RWPE2 (cell line): ENCODE data around the gene TSPEAR.

Source experiments
- ATAC-seq: fragments of 200-7000 bp; cut with Tn5 transposase; 3 replicates; pipeline ENCODE4 v1.9.1; 2021; ENCODE audit warnings: low read depth
- DNase-seq: peaks from one replicate; pipeline ENCODE4 v3.0.0-alpha.2; 2020; ENCODE audit warnings: low spot score
- H3K27ac ChIP-seq: fragments of 450-650 bp; 2 replicates; pipeline ENCODE4 v1.5.1; 2017; ENCODE audit warnings: mild to moderate bottlenecking; ENCODE audit not compliant: poor library complexity, severe bottlenecking
- H3K27me3 ChIP-seq: fragments of 250-450 bp; sonication (Bioruptor Pico); 2 replicates; pipeline ENCODE4 v1.5.1; 2021; ENCODE audit warnings: mild to moderate bottlenecking, moderate library complexity; ENCODE audit not compliant: insufficient read depth, poor library complexity, severe bottlenecking
- H3K36me3 ChIP-seq: fragments of 250-450 bp; sonication (Bioruptor Pico); 2 replicates; pipeline ENCODE4 v1.5.1; 2020; ENCODE audit warnings: low read depth, mild to moderate bottlenecking, moderate library complexity
- H3K4me1 ChIP-seq: fragments of 250-450 bp; sonication (Bioruptor Pico); 2 replicates; pipeline ENCODE4 v1.5.1; 2021; ENCODE audit warnings: mild to moderate bottlenecking, moderate library complexity; ENCODE audit not compliant: insufficient read depth, poor library complexity, severe bottlenecking
- H3K4me3 ChIP-seq: fragments of 250-450 bp; sonication (Bioruptor Pico); 2 replicates; pipeline ENCODE4 v1.5.1; 2021; ENCODE audit warnings: mild to moderate bottlenecking, moderate library complexity; ENCODE audit not compliant: severe bottlenecking
- H3K9me3 ChIP-seq: fragments of 250-450 bp; sonication (Bioruptor Pico); 2 replicates; pipeline ENCODE4 v1.5.1; 2021; ENCODE audit warnings: mild to moderate bottlenecking, moderate library complexity; ENCODE audit not compliant: severe bottlenecking
- TF ChIP-seq, protein P1 (sequence below): fragments of 450-650 bp; IDR thresholded peaks from one replicate; pipeline ENCODE4 v1.5.1; 2017; ENCODE audit warnings: mild to moderate bottlenecking, moderate library complexity; ENCODE audit not compliant: poor library complexity, severe bottlenecking

TSPEAR gene

GRCh38 chr21:44456915-44457736, 254.2 kb downstream of the TSPEAR start:
- no peak for ATAC-seq
- TF ChIP-seq, protein P1, sequence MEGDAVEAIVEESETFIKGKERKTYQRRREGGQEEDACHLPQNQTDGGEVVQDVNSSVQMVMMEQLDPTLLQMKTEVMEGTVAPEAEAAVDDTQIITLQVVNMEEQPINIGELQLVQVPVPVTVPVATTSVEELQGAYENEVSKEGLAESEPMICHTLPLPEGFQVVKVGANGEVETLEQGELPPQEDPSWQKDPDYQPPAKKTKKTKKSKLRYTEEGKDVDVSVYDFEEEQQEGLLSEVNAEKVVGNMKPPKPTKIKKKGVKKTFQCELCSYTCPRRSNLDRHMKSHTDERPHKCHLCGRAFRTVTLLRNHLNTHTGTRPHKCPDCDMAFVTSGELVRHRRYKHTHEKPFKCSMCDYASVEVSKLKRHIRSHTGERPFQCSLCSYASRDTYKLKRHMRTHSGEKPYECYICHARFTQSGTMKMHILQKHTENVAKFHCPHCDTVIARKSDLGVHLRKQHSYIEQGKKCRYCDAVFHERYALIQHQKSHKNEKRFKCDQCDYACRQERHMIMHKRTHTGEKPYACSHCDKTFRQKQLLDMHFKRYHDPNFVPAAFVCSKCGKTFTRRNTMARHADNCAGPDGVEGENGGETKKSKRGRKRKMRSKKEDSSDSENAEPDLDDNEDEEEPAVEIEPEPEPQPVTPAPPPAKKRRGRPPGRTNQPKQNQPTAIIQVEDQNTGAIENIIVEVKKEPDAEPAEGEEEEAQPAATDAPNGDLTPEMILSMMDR, result no peak

GRCh38 chr21:44456214-44456914, 255.0 kb downstream of the TSPEAR start:
- H3K4me1 ChIP-seq, result no peaks in the 10 kb centered on the region
- H3K27me3 ChIP-seq, result peaks cover 7% of the 10 kb centered on the region
- H3K27ac ChIP-seq, result no peak overlapping the region
- ATAC-seq (no peak), DNase-seq (peak; percentile 53)
- TF ChIP-seq, protein P1, result peak; percentile 38
- peak overlapping the region; percentile 38 for H3K4me3 ChIP-seq
- H3K9me3 ChIP-seq, result no peaks in the 10 kb centered on the region
- no peaks in the 10 kb centered on the region for H3K36me3 ChIP-seq

More at GRCh38 chr21:44456915-44457736, 254.2 kb downstream of the TSPEAR start:
- DNase-seq, result peak; percentile 60
- Histone ChIP-seq H3K9me3 (no peaks in the 10 kb centered on the region), H3K27me3 (no peaks in the 10 kb centered on the region), H3K4me3 (no peak overlapping the region), H3K4me1 (no peaks in the 10 kb centered on the region), H3K36me3 (no peaks in the 10 kb centered on the region), H3K27ac (no peak overlapping the region)

- DNase-seq, result peak; percentile 62
- Histone ChIP-seq H3K9me3 (no peaks in the 10 kb centered on the region), H3K27ac (no peak overlapping the region), H3K4me3 (peak overlapping the region; percentile 38), H3K4me1 (no peaks in the 10 kb centered on the region), H3K36me3 (no peaks in the 10 kb centered on the region), H3K27me3 (peaks cover 9% of the 10 kb centered on the region)
- peak; percentile 57 for ATAC-seq
- TF ChIP-seq, protein P1, result peak; percentile 70
Measured at GRCh38 chr21:44455524-44456213, 255.7 kb downstream of the TSPEAR start.

DNA sequence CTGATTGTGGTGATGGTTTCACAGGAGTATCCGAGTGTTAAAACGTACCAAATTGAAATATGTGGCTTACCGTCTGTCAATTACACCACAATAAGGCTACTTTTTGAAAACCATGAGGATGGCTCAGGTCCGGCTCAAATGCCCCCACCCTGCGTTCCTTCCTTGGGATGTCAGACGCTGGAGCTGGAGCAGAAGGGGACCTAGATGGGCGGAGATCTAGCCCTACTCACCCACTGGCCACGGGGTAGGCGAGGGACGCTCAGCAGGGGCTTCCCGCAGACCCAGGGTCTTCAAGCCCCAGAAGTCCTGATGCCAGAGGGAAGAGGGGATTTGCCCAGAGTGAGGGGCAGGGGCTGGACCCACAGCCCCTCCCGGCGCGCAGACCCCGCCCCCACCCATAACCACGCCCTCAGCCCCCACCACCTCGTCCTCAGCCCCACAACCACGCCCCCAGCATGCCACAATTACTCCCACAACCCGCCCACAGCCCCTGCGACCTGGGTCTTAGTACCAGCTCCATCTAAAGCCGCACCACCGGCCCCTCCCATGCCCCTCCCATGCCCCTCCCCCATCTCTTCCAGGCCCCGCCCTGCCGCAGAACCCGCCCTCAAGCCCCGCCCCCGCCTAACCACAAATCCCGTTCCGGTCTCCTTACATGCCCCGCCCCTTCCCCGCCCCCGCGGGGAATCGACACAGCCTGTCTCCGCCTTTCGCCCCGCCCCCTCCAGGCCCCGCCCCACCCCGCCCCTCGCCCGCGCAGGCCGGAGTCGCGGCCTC, 256.4 kb downstream of the TSPEAR start, which contains the start of gene LRRC3:
Gene LRRC3, plus strand, starts transcription at position 764 of the 777 bp plus-strand sequence. CDS start 1,135 bp downstream, outside the sequence.
- Histone ChIP-seq H3K27me3 (peaks cover 15% of the 10 kb centered on the region), H3K4me3 (peak within 1 kb of the TSS; percentile 38), H3K27ac (no peak within 1 kb of the TSS), H3K9me3 (no peaks in the 10 kb centered on the region), H3K4me1 (no peaks in the 10 kb centered on the region), H3K36me3 (no peaks in the 10 kb centered on the region)
- DNase-seq (peak; percentile 95), ATAC-seq (peak; percentile 69)
- TF ChIP-seq, protein P1, result no peak
